ENCODE data around the gene RPAP3.

- TF ChIP-seq, protein P1, sequence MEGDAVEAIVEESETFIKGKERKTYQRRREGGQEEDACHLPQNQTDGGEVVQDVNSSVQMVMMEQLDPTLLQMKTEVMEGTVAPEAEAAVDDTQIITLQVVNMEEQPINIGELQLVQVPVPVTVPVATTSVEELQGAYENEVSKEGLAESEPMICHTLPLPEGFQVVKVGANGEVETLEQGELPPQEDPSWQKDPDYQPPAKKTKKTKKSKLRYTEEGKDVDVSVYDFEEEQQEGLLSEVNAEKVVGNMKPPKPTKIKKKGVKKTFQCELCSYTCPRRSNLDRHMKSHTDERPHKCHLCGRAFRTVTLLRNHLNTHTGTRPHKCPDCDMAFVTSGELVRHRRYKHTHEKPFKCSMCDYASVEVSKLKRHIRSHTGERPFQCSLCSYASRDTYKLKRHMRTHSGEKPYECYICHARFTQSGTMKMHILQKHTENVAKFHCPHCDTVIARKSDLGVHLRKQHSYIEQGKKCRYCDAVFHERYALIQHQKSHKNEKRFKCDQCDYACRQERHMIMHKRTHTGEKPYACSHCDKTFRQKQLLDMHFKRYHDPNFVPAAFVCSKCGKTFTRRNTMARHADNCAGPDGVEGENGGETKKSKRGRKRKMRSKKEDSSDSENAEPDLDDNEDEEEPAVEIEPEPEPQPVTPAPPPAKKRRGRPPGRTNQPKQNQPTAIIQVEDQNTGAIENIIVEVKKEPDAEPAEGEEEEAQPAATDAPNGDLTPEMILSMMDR (IDR thresholded peaks at IDR 0.05; ENCODE audit: poor library complexity, severe bottlenecking): no peak
- no peak for TF ChIP-seq RAD21 (conservative IDR thresholded peaks at IDR 0.05)
- TF ChIP-seq MXI1 (conservative IDR thresholded peaks at IDR 0.05; ENCODE audit: poor library complexity, severe bottlenecking): no peak
- no peak for TF ChIP-seq EZH2 (IDR thresholded peaks at IDR 0.05; ENCODE audit: borderline replicate concordance, insufficient read depth, low read length, poor library complexity, severe bottlenecking)
- no peak for TF ChIP-seq TAF1 (IDR thresholded peaks at IDR 0.05; ENCODE audit: low read depth)
- TF ChIP-seq POLR2AphosphoS5 (IDR thresholded peaks at IDR 0.05): no peak
These were observed 7.8 kb downstream of the RPAP3 start for GRCh38 chr12:47698055-47698454.
